HG03135 (cell line): ENCODE results near the gene AMH.

Experiments
- ATAC-seq: cut with Tn5 transposase; IDR thresholded peaks from one replicate; pipeline ENCODE4 v1.9.1; 2021; ENCODE audit warnings: mild to moderate bottlenecking, moderate library complexity; ENCODE audit not compliant: unreplicated experiment

The AMH gene

DNA sequence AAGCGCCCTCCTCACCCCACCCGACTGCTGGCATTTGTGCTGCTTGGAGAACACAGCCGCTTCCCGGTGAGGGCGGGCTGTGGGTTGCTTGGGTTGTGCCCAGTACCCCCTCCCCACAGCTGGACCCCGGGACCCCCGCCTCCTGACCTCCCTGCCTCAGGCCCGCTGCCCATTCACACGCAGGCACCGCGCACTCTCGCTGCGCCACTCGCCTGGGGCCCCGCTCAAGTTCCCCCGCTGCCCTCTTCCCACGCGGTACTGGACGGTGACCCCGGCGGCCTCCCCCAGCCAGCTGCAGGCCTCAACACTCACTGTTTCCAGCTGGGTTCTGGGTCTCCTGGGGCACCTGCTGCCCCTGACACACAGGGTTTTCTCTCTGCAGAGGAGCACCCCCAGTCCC is 29.4 kb upstream of the AMH start:
- ATAC-seq: no peak

DNA sequence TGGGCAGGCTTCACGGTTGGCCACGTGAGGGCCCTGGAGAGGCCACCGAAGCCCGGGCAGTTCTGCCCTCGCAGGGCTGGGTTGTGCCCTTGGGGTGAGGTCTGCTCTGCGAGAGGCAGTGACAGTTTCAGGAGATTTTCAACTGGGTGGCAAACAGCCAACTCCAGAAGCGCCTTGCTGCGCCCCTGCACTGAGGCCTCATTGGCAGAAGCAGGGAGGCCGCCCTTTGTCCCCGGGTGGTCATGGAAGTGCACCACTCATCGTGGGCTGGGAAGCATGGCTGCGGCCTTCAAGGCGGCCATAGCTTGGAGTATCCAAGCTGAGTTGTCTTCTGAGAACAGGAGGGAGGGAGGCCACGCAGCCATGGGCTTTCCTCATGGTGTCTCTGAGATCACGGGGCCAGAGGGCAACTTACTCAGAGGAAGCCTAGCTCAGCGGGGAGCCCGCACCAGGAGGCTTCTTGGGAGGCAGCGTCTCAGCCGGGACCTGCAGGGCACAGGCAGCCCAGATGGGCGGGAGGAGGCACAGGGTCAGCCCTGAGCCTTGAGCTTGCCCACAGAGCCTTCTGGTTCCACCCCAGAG is 27.8 kb upstream of the AMH start:
- ATAC-seq: no peak

DNA sequence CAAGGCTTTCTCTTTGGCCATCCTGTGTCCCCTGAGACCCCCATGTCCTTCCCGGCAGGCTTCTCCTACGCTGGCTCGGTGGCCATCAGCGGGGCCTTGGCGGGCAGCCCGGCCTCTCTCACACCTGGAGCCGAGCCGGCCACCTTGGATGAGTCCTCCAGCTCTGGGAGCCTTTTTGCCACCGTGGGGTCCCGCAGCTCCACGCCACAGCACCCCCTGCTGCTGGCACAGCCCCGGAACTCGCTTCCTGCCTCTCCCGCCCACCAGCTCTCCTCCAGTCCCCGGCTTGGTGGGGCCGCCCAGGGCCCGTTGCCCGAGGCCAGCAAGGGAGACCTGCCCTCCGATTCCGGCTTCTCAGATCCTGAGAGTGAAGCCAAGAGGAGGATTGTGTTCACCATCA is 27.2 kb upstream of the AMH start:
- no peak for ATAC-seq

DNA sequence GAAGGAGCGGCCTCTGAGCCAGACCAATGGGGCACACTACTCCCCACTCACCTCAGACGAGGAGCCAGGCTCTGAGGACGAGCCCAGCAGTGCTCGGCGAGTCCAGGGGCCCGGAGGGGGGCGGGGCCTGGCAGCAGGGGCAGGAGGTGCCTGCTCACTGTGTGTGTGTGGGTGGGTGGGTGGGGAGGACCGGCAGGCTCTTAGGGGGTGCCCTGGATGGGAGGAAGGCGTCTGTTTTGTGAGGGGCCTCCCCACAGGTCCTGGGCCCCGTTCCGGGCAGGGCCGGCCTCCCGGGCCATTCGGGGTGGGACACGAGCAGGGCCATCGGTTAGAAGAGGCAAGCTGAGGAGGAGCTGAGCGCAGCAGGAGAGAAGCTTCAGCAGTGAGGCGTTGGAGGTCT is 25.7 kb upstream of the AMH start:
- ATAC-seq: no peak

DNA sequence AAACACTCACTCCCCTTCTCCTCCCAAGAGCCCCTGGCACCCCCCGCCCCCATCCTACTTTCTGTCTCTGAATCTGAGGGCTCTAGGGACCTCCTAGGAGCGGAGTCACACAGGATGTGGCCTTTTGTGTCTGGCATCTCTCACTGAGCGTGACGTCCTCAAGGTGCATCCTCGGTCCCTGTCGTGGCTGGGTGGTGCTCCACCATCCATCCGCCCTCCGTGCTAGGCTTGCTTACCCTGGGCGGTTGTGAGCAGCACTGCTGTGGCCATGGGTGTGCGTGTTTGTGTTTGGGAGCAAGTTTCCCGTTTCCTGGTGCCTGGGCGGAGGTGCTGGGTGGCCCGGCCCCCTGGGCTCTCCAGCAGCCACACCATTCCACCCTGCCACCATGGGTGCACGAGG is 25.2 kb upstream of the AMH start:
- no peak for ATAC-seq

DNA sequence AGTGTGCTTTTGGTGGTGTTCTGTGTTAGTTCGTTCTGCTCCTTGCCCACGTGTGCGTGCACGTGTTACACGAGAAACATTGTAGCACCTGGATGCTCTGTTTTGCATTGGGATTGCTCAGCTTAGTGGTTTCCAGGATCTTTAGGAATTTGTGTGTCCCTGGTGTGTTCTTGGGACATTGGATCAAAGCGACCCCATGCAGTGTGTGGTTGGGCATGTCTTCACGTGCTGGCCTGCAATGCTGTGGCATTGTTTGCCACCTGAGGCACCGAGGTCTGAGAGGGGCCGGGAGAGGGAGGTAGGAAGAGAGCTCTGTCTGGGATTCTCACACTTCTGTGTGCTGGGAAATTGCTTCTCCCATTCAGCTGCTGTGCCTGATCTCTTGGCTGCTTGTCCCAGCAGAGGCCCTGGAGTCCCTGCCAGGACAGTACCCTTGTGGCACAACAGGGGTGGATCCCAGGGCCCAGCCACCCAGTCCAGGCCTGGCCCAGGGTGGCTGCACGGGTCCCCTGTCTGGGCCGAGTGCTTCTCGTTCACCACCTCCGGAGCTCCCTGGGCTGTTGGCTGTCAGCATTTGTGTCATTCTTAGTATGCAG is 24.3 kb upstream of the AMH start:
- ATAC-seq: no peak

DNA sequence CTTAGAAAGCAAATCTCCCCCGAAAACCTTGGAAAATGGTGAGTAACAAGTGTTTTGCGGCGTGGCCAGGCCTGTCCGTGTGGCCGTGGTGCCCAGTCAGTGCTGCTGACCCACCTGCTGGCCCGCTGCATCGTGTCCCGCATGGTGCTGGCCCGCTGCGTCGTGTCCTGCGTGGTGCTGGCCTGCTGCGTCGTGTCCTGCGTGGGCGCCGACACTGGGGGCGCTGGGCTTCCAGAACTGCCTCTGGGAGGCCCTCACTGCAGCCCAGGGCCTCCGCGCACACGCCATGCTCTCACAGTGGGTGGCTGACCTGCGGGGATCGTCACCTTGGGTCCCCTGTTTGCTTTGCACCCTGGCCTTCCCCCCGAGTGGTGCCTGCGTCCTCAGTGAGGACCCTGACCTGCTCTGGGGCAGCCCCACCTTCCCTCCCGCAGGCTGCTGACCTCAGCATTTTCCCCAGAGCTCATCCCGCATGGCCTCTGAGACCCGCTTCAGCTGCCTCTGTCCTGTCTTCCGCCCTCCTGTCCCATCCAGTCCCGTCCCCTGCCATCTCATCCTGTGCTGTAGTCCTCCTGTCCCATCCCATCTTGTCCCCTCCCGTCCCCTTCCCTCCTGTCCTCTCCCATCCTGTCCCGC is 23.6 kb upstream of the AMH start:
- ATAC-seq: no peak

DNA sequence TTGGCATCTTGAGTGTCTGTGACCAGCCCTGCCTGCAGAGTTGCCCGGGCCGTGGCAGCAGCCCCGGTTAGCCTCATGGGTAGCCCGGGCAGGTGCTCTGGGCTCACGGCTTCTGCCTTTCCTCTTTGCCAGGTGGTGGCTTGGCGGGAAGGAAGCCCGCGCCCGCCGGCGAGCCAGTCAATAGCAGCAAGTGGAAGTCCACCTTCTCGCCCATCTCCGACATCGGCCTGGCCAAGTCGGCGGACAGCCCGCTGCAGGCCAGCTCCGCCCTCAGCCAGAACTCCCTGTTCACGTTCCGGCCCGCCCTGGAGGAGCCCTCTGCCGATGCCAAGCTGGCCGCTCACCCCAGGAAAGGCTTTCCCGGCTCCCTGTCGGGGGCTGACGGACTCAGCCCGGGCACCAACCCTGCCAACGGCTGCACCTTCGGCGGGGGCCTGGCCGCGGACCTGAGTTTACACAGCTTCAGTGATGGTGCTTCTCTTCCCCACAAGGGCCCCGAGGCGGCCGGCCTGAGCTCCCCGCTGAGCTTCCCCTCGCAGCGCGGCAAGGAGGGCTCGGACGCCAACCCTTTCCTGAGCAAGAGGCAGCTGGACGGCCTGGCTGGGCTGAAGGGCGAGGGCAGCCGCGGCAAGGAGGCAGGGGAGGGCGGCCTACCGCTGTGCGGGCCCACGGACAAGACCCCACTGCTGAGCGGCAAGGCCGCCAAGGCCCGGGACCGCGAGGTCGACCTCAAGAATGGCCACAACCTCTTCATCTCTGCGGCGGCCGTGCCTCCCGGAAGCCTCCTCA is 22.9 kb upstream of the AMH start:
- ATAC-seq: no peak

DNA sequence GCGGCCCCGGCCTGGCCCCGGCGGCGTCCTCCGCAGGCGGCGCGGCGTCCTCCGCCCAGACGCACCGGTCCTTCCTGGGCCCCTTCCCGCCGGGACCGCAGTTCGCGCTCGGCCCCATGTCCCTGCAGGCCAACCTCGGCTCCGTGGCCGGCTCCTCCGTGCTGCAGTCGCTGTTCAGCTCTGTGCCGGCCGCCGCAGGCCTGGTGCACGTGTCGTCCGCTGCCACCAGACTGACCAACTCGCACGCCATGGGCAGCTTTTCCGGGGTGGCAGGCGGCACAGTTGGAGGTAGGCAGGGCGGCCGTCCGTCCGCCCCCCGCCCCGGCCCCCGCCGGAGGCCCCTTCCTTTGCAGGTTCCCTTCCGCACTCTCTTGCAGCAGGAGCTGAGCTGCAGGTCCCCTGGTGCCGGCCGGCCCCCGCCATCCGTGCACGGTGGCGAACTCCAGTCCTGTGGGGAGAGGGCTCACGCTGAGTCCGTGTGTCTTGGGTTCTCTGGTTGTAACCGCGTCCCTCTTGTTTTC is 22.2 kb upstream of the AMH start:
- no peak for ATAC-seq

DNA sequence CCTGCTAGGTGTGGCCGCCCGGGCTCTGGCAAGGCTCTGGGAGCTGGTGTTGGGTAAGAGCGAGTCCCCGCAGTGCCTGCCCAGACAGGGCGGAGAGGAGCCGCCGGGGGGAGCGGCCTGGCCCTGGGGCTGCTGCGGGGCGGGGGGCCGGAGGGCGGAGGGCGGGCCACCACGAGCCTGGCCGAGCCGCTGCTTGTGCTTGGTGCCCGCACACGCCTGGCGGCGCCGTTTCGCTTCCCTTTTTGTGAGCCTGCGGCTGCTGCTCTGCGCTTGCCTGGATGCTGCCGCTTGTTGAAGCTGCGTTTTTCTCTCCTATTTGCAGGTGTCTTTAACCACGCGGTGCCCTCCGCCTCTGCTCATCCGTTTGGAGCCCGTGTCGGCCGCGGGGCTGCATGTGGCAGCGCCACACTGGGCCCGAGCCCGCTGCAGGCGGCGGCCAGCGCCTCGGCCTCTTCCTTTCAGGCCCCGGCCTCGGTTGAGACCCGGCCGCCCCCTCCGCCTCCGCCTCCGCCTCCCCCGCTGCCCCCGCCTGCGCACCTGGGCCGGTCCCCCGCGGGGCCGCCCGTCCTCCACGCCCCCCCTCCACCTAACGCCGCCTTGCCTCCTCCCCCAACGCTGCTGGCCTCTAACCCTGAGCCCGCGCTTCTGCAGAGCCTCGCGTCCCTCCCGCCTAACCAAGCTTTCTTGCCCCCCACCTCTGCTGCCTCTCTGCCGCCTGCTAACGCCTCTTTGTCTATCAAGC is 21.5 kb upstream of the AMH start:
- no peak for ATAC-seq

DNA sequence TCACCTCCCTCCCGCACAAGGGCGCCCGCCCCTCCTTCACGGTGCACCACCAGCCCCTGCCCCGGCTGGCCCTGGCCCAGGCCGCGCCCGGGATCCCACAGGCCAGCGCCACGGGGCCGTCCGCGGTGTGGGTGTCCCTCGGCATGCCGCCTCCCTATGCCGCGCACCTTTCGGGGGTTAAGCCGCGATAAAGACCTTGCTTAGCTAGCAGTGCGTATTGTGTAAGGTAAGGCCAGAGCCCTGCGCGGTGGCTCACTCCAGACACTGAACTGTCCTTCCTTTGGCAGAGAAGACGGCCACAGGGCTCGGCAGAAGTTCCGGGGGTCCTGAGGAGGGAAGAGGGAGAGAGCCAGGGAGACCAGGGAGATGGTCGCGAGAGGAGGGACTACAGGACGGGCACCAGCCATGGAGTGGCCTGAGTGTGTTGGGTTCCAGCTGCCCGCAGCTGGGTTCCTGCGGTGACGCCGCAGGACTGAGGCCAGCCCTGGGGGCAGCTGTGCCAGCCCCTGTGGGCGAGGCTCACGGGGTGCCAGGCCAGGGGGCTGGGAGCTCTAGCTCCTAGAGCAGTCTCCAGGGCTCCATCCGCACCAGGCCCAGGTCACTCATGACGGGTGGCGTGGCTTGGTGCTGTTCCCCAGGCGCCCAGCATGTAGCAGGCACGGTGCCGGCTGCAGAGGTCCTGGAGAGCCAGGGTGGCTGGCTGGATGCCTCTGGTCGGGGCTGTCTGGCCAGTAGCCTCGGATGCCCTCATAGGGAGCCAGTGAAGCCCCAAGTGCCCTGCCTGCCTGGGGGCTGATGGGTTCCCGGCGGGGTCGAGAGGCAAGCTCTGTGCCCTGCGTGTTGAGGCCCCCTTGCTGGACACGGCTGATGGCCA is 20.7 kb upstream of the AMH start:
- ATAC-seq: no peak

DNA sequence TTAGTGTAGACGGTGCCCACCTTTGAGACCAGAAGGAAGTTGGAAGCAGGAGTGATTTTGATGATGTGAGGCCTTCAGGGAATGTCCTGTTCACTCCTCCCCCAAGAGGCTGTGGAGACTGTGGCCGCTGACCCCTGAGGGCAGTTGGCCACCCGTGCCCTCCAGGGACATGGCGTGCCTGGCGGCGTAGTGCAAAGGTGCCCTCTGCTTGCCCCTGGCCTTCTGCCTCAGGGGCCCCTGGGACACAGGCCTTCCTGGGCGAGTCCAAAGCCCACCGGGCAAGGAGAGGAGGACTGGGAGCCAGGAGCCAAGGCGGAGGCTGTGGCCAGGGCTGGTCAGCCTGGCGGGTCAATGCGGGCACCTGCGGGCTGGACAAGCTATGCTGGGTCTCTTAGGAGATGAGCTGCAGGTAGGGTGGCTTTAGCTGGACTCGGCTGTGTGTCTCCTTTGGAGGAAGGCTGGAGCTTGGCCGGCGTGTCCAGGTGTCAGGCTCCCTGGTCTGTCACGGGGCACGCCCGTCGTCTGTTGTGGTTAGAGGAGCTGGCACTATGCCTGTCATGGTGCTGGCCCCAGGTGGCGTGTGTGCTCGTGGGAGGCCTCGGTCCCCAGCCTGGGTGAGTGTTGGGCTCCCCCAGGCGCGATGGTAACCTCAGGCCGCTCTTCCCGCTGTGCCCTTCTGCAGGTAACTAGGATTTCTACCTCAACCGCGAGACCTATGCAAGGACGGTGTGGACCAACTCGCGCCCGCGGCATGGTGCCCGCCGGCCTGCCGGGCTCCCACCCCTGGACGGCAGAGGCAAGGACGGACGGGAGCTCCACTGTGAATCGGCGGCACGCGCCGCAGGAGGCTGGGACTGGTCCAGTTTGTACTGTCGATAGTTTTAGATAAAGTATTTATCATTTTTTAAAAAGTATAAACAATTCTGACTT is 19.8 kb upstream of the AMH start:
- ATAC-seq: no peak

DNA sequence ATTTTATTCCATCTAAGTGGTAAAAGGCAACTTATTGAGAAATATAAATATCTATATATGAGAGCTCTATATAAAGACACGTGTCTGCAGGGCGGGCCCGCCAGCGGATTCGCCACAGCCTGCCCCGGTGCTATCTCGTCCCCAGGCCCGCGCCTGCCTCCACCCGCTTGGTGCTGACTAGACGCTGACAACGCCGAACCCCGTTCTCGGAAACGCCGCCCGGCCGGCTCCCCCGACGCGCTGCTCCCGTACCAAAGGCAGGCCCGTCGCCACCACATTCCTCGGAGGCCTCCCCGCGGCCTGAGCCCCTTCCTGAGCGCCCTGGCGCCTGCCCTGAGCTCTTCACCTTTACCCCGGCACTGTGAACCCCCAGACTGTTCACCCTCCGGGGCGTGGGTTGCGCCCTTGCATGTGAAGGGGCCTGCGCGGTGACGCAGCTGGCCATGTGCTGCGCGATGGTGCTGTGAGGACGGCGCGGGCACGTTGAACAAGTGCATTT is 19.0 kb upstream of the AMH start:
- ATAC-seq: no peak

DNA sequence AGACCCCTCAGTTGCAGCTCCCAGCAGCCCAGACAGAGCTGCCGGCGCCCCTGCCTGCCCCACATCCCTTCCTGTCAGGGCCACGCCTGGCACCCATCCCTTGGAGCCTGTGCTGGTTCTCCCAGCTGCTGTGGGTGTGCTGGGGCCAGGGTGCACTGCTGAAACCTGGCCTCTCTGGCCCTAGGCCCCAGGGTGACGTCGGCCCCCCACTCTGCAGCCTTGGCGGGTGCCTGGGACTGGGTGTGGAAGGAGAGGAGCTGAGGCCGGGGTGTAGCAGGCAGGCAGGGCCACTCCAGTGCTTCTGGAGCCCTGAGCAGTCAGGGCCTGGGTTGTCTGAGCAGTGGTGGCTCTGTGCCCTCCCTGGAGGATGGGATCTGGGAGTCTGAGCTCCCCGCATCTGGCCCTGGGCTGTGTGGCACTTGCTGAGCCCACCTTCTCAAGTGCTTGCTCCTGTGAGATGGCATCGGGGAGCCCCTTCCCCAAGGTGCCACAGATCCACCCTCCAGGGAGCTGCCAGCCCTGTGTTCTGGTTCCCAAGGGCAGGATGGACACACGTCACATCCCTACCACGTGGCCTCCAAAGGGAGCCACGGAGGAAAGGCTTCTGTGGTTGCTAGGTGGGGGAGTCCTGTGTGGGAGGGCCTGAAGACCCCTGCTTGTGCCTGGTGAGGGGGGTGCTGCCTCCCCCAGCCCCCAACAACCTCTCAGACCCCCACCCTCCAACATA is 18.2 kb upstream of the AMH start:
- ATAC-seq: no peak

DNA sequence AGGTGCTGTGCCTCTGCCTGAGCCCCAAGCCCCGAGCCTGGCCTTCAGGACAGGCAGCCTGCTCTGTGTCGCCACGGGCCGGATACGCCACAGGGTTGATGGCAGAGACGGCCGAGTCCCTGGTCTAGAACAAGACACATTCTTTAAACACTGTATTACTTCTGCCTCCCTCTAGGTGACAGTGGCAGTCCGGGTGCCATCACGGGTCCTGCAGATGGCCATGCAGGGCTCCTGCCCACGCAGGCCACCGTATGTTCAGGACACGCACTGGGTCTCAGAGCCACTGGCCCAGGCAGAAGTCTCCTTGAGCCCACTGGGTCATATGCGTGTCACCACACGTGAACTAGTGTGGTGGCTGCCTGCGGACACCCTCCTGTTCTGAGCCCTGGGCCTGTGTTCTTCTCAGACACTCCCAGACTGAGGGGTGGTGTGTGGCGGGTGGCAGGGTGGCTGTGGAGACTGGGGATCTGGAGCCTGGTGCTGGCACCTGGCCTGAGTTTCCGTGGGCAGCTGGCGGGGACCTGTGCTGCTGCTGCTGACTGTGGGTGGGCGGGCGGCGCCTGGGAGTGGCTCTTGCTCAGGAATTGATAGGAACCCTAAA is 17.4 kb upstream of the AMH start:
- no peak for ATAC-seq

DNA sequence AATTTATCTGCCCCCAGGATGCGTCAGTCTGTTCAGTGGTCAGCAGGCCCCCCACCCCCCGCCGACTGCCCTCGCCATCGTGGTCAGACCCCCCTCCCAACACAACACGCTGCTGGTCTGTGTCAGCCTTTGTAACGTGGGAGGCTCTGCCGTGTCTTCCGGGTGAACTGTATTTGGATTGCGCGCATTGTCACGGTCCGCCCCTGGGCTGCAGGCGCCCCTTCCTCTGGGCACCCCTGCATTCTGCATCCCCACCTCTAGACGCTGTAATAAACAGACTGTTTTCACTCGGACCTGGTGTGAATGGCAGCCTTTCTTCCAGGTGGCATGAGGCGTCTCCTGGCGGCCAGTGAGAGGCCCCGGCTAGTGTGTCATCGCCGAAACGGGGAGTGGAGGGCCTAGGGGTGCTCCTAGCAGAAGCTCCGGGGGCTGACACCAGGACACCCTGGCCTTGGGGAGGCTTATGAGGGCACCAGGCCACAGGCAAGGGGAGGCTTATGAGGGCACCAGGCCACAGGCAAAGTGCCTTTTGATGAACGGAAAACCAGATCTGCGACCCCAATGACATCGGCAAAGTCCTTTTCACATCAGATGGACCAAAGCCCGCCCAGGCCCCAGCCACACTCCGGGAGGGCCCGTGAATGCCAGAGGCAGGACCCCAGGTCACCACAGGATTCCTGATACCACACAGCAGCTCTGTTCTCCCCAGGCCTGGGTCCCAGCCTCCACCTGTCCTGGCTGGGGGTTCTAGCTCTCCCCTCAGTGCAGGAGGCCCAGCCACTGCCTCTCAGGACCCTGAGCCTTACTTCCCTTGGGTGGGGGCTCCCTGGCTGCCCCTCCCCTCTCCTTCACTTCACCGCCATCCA is 16.6 kb upstream of the AMH start:
- no peak for ATAC-seq
